ENCODE data around the gene EN1.

Gene EN1

GRCh38 chr2:118842661-118843482, 4.6 kb downstream of the EN1 start:
- peaks cover 0 to 54% (median 35%) of the 10 kb centered on the region in 4 donors for H3K4me1 ChIP-seq
- H3K9me3 ChIP-seq = no peaks in the 10 kb centered on the region
- intact Hi-C loops (cut with DNase I; ENCODE audit: low total_unique reads) = no loop called here
- no peak for DNase-seq
- peaks cover 0 to 100% of the 10 kb centered on the region in 2 donors for H3K27me3 ChIP-seq
- no peaks in the 10 kb centered on the region for H3K36me3 ChIP-seq
- TF ChIP-seq CTCF (IDR thresholded peaks at IDR 0.05) = no peak
- peak overlapping the region in 1 of 2 donors; percentile 38 for H3K4me3 ChIP-seq
- no peak overlapping the region for H3K27ac ChIP-seq

- Histone ChIP-seq H3K27ac (no peak overlapping the region), H3K36me3 (no peaks in the 10 kb centered on the region), H3K27me3 (peaks cover 0 to 100% of the 10 kb centered on the region in 2 donors), H3K9me3 (no peaks in the 10 kb centered on the region), H3K4me1 (peaks cover 0 to 44% (median 28%) of the 10 kb centered on the region in 4 donors), H3K4me3 (peak overlapping the region in 1 of 2 donors; percentile 38)
- intact Hi-C loops (cut with DNase I; ENCODE audit: low total_unique reads) = no loop called here
- TF ChIP-seq CTCF (IDR thresholded peaks at IDR 0.05) = no peak
- DNase-seq = no peak
These were observed 5.5 kb downstream of the EN1 start for GRCh38 chr2:118841828-118842461.

- no peak overlapping the region for H3K27ac ChIP-seq
- intact Hi-C loops (cut with DNase I; ENCODE audit: low total_unique reads) = no loop called here
- TF ChIP-seq CTCF (IDR thresholded peaks at IDR 0.05) = no peak
- H3K9me3 ChIP-seq = no peaks in the 10 kb centered on the region
- H3K4me3 ChIP-seq = no peak overlapping the region
- peaks cover 0 to 39% (median 24%) of the 10 kb centered on the region in 4 donors for H3K4me1 ChIP-seq
- peaks cover 0 to 100% of the 10 kb centered on the region in 2 donors for H3K27me3 ChIP-seq
- DNase-seq = no peak
- no peaks in the 10 kb centered on the region for H3K36me3 ChIP-seq
These were observed 6.0 kb downstream of the EN1 start for GRCh38 chr2:118841450-118841827.

GRCh38 chr2:118838741-118839455, 8.6 kb downstream of the EN1 start:
- Histone ChIP-seq H3K27ac (no peak overlapping the region), H3K9me3 (no peaks in the 10 kb centered on the region), H3K4me3 (no peak overlapping the region), H3K27me3 (peaks cover 0 to 100% of the 10 kb centered on the region in 2 donors), H3K36me3 (no peaks in the 10 kb centered on the region), H3K4me1 (peaks cover 0 to 43% (median 28%) of the 10 kb centered on the region in 4 donors)
- no peak for TF ChIP-seq CTCF (IDR thresholded peaks at IDR 0.05)
- no peak for DNase-seq
- intact Hi-C loops (cut with DNase I; ENCODE audit: low total_unique reads) = no loop called here

- Histone ChIP-seq H3K27ac (no peak overlapping the region), H3K4me3 (no peak overlapping the region), H3K27me3 (peaks cover 0 to 100% of the 10 kb centered on the region in 2 donors), H3K4me1 (peaks cover 0 to 34% (median 20%) of the 10 kb centered on the region in 4 donors), H3K9me3 (no peaks in the 10 kb centered on the region), H3K36me3 (no peaks in the 10 kb centered on the region)
- no peak for TF ChIP-seq CTCF (IDR thresholded peaks at IDR 0.05)
- no peak for DNase-seq
- intact Hi-C loops (cut with DNase I; ENCODE audit: low total_unique reads) = no loop called here
These were observed 9.8 kb downstream of the EN1 start for GRCh38 chr2:118837621-118838020.
